GM19023 (cell line): Measurements from ENCODE around the gene PCDHGC3.
A peak's percentile ranks its signal among the peaks of the same experiment; 100 is the strongest.

Experiments
- ATAC-seq: cut with Tn5 transposase; IDR thresholded peaks from one replicate; pipeline ENCODE4 v1.9.1; 2021; ENCODE audit warnings: mild to moderate bottlenecking, moderate library complexity; ENCODE audit not compliant: unreplicated experiment

The PCDHGC3 gene

DNA sequence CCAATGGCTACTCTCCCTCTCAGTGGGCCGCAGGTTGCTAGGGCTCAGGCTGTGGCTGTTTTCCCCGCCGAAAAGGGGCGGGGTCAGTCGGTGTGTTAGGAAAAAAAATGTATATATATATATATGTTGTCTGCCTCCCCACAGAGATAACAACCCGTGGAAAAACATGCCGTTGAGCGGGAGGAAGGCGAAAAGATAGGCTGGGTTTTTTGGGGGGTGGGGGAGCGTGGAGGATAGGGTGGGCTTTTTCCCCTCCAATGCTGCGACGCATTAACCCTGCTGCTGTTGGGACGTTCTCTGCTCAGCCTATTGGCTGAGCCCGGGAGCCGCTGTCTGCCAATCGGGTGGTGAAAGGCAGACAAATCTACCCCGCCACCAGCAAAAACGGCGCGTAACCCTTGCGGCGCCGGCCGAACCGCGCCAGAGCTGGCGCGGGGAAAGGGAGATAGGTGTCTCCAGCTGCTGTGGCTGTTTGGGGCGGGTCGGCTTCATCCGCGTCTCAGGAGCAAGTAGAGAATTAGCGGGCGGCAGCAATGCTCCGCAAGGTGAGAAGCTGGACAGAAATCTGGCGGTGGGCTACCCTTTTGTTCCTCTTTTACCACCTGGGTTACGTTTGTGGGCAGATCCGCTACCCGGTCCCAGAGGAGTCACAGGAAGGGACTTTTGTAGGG is 9.0 kb downstream of the PCDHGC3 start, which contains the start of gene PCDHGC4:
PCDHGC4 (plus strand) TSS at position 390 of the 671 bp plus-strand sequence; CDS start at position 534, 144 bp downstream.
- ATAC-seq: no peak

DNA sequence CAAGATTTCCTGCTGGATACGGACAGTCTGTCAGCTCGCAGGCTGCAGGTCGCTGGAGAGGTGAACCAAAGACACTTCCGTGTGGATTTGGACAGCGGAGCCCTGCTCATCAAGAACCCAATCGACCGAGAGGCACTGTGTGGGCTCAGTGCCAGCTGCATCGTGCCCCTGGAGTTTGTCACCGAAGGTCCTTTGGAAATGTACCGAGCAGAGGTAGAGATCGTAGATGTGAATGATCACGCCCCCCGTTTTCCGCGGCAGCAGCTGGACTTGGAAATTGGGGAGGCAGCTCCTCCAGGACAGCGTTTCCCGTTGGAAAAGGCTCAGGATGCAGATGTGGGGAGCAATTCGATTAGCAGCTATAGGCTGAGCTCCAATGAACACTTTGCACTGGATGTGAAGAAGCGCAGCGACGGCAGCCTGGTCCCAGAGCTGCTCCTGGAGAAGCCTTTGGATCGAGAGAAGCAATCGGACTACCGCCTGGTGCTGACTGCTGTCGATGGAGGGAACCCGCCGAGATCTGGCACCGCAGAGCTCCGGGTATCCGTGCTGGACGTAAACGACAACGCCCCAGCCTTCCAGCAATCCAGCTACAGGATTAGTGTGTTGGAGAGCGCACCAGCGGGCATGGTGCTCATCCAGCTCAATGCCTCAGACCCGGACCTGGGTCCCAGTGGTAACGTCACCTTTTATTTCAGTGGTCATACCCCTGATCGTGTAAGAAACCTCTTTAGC is 9.7 kb downstream of the PCDHGC3 start:
- no peak for ATAC-seq

DNA sequence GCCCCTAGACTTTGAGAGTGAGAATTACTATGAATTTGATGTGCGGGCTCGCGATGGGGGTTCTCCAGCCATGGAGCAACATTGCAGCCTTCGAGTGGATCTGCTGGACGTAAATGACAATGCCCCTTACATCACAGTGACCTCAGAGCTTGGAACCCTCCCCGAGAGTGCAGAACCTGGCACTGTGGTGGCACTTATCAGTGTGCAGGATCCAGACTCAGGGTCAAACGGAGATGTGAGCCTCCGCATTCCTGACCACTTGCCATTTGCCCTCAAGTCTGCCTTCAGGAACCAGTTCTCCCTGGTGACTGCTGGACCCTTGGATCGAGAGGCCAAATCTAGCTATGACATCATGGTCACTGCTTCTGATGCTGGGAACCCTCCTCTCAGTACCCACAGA is 10.3 kb downstream of the PCDHGC3 start:
- ATAC-seq: no peak

DNA sequence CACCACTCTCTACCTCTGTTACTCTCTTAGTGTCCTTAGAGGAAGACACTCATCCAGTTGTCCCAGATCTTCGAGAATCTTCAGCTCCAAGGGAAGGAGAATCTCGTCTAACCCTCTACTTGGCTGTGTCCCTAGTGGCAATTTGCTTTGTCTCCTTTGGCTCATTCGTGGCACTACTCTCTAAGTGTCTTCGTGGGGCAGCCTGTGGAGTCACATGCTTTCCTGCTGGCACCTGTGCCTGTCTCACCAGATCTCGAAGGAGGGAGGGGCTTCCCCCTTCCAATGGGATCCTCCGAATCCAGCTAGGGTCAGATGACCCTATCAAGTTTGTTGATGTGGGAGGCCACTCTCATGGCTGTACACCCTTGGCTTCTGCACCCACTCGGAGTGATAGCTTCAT is 11.4 kb downstream of the PCDHGC3 start:
- ATAC-seq: no peak

DNA sequence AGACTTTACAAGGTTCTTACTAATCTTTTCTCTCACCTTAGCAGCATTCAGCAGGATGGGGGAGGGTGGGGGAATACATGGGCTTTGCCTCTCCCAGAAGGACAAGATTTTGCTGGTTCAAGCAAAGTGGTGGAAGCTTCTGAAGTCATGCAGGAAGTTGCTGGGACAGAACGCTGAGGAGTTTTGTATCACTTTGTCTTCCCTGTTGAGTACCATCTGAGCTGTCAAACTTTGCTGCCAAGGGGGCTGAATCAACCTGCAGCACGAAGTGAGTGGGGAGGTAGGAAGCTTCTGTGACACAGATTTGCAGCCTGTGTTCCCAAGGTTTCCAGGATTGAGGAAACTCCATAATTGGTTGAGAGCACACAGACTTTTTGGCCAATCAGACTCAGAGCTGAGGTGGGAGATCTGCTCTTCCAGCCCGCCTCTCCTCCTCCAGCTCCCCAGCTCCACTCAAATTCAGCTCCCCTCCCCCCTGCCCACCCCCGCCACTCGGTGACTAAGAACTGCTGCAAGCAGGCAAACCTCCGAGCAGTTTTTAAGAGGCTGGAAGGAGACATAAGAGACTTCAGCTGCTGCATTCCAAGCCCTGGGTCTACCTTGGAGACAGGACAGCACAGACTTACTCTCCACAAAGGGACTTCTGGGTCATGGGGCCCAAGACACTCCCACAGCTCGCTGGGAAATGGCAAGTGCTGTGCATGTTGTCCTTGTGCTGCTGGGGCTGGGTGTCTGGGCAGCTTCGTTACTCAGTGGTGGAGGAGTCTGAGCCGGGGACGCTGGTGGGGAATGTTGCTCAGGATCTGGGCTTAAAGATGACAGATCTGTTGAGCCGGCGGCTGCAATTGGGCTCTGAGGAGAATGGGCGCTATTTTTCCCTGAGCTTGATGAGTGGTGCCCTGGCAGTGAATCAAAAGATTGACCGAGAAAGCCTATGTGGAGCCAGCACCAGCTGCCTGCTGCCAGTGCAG is 13.1 kb downstream of the PCDHGC3 start, which contains the start of gene PCDHGC5:
PCDHGC5 (plus strand) TSS at position 491 of the 971 bp plus-strand sequence; CDS start at position 651, 160 bp downstream.
- no peak for ATAC-seq

DNA sequence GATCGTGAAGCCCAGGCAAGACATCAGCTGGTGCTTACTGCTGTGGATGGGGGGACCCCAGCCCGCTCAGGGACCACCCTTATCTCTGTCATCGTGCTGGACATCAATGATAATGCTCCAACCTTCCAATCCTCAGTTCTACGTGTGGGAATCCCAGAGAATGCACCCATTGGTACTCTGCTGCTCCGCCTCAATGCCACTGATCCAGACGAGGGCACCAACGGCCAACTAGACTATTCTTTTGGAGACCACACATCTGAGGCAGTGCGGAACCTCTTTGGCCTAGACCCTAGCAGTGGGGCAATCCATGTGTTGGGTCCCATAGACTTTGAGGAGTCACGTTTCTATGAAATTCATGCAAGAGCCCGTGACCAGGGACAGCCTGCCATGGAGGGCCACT is 14.1 kb downstream of the PCDHGC3 start:
- ATAC-seq: no peak

DNA sequence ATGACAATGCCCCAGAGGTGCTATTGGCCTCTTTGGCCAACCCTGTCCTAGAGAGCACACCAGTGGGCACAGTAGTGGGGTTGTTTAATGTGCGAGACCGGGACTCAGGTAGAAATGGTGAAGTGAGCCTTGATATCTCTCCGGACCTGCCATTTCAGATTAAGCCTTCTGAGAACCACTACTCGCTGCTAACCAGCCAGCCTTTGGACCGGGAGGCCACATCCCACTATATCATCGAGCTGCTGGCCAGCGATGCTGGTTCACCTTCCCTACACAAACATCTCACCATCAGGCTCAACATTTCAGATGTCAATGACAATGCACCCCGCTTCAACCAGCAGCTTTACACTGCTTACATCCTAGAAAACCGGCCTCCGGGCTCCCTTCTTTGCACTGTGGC is 14.5 kb downstream of the PCDHGC3 start:
- no peak for ATAC-seq

DNA sequence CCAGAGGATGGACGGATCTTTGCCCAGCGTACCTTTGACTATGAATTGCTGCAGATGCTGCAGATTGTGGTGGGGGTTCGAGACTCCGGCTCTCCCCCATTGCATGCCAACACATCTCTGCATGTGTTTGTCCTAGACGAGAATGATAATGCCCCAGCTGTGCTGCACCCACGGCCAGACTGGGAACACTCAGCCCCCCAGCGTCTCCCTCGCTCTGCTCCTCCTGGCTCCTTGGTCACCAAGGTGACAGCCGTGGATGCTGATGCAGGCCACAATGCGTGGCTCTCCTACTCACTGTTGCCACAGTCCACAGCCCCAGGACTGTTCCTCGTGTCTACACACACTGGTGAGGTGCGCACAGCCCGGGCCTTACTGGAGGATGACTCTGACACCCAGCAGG is 15.0 kb downstream of the PCDHGC3 start:
- no peak for ATAC-seq

DNA sequence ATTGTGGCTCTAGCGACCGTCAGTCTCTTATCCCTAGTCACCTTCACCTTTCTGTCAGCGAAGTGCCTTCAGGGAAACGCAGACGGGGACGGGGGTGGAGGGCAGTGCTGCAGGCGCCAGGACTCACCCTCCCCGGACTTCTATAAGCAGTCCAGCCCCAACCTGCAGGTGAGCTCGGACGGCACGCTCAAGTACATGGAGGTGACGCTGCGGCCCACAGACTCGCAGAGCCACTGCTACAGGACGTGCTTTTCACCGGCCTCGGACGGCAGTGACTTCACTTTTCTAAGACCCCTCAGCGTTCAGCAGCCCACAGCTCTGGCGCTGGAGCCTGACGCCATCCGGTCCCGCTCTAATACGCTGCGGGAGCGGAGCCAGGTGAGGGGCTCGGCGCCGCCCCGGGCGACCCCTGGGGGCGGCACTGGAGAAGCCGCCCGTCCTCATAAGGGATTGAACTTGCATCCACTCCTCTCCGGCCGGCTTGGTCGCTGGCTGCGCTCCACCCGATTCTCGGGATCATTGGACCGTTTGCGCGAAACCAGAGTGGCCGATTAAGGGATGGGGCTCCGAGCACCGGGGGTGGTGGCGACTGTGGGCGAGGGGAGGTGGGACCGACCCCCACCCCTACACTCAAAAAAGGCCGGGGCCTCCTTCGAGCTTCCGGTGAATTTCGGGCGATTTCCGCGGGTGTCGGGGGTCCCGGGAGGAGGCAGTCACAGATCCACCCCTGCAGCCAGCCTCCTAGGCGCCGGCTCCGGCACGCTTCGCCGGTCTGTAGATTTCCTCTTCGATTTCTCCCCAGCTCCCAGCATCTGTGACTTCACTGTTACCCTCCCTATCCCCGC is 15.8 kb downstream of the PCDHGC3 start:
- ATAC-seq: no peak

DNA sequence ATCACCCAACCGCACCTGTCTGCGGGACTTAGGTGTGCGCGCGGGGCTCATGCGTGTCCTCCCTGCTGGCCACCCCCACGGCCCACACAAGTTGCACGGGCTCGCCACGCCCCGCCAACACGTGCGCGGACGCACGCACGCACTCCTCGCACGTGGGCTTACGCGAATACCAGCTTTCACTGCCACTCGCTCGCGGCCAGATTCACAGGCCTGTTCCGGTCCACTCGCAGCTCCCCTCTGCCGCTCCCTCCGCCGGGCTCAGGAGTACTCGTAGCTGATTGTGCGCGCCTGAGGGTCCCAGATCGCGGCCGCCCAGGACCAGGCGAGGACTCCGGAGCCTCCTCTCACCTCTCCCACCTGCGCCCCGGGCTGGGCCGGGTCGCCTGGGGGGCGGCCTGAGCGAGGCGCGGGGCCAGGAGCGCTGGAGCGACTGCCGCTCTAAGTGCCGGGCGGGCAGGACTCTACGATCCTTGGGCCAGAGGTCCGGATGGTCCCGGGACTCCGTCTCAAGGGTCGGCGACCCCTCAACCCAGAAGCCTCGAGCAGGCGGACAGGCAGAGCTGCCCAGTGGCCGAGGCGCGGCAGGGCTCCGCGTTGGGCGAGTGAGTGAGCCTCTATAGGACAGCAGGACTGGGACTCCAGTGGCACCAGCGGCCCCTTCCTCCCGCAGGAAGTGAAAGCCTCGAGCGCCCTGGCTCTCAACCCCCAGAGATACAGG is 16.6 kb downstream of the PCDHGC3 start:
- peak; percentile 53 for ATAC-seq

DNA sequence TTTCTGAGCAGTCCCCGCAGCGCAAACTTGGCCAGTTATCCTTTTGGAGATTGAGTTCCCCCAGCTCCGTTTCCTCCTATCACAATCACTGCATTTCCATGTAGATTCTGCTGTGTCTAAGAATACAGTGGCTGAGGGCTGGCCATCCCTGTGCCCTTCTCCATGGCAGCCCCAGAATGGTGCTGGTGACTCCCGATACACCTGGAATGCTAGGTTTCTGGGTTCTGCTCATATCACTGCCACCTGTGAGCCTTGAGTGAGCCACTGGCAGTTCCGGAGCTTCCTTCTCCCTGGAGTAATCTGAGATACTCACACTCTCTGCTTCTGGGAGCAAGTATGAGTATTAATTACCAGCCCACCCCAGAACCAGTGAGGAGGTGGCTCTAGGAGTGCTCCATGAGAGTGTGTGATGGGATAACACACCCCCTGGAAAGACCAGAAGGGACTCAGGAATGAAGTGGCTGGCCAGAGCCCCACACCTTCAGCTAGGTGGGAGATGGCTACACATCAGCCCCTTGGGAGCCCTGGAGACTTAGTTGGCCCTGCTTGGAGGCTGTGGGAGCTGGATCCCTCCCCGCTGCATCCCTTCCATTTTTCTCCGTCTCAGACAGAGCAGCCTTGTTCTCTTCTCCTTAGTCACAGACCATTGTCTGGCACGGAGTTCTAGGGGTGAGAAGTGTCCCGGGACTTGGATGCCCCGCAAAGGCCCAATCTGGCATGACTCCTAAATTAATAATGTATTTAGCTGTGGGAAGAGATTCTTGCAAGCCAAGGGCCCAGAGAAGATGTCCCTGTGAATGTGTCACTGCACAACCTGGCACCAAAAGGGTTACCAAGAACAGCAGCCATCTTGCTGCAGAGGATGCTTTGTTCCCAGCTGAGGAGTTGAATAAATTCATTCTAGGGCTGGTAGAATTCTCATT is 18.0 kb downstream of the PCDHGC3 start:
- ATAC-seq: no peak

DNA sequence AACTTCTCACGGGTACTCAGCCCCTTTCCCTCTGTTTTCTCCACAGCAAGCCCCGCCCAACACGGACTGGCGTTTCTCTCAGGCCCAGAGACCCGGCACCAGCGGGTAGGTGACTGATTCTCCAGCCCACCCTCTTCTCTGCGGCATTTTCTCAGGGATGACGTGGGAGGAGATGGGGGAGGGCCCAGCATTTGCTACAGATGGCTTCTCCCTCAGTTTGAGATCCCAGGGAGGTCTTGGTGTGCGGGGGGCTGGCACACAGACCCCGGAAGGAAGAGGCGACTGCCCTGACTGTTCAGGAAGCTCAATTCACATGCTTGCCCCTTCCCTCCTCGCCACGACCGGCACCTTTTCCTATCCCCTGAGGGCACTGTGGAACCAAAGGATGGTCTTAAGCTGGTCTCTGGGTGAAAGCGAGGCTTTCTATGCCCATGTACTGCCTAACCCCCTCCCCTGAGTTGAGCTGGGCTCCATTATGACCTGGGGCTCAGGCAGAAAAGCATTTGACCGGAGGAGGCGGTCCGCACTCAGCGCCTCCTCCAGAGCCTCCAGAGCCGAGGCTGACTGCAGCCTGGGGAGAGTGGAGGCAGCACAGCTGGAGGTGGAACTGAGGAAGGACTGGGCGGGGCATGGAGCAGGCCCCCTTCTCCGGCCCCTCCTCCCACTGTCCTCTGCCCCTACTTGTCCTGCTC is 19.1 kb downstream of the PCDHGC3 start:
- no peak for ATAC-seq

DNA sequence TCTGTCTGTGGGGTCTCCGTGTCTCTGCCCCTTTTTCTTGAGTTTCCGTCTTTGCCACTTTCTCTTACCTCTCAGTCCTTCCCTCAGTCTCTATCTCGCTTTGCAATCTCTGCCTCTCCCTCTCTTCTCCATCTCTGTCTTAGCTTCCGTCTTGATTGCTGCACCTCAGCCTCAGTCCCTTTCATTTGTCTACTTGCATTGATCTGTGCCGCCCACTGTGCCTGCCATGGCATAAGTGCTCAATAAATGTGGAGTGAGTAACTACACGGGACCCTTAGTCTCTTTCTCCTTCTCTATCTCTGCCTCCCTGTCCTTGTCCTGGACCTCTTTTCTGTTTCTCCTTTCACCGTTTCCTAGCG is 19.7 kb downstream of the PCDHGC3 start:
- ATAC-seq: no peak

DNA sequence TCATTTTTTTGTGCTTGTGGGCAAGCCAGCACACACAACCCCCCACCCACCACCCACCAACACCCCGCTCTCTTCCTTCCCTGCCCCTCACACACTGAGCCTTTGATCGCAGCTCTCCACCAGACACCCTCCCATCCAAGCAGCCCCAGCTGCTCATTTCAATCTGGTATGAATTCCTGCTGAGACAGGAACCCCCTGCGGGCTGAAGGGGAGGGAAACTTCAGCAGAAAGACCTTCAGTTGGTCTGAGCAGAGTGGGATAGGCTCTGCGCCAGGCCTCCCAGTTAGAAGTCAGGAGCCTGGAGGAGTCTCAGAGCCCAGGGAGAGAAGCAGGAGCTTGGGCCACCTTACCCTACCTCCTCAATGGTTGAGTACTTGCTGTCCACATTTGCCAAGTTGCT is 20.3 kb downstream of the PCDHGC3 start:
- ATAC-seq: no peak

DNA sequence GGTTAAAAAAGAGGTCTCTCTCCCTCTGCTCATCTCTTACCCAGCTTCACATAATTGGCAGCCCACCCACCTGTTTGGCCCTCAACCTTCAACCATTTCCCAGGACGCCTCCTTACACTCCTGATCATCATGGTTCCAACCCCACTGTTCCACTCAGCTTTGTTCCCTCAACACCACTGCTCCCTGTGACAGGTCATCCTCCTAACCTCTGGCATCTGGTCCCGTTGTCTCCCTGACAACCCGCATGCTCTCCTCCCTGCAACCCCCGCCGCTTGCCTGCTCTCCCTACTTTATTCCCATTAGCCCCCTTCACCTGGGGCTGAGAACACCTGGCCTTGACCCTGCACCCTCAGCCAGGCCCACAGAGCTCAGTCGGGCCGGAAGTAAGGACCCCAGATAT is 26.0 kb downstream of the PCDHGC3 start:
- ATAC-seq: no peak

DNA sequence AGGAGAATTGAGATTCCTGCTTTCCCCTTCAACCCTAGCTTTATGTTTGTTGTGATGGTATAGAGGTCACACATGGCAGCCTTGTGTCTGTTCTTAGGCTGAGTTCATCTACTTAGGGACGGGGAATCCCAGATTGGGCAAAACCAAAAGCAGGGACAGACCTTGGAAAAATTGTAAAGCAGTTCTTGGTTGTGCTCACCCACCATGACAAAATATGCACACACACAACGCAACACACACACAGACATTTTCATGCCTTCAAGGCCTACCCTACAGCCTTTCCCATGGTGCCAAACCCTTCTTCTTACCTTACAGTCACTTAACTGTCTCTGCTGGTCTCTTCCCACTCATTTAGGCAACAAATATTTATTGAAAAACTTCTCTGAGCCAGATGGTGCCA is 27.9 kb downstream of the PCDHGC3 start:
- ATAC-seq: no peak

DNA sequence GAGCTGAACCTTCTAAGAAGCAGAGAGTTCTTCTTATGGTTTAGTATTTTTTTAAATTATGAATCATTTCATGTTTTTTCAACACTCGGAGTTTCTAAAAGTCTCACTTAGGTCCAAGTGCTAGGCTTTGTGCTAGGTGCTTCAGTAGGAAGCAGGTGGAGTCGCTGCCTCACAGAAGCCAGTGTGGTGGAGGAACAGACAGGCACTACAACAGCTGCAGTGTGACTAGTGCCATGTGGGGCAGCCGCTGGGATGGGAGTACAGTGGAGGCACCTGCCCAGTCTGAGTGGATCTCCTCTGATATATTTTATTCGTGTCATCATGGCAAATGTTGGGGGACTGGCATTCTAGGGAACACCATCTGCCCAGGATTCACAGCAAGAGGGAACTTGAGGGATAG is 28.4 kb downstream of the PCDHGC3 start:
- no peak for ATAC-seq
